ENCODE data around the gene IPO4.

- TF ChIP-seq CTCF (IDR thresholded peaks at IDR 0.05), result no peak
- no peak for TF ChIP-seq POLR2A (IDR thresholded peaks at IDR 0.05)
- TF ChIP-seq POLR2AphosphoS5 (IDR thresholded peaks at IDR 0.05), result no peak
Observed at GRCh38 chr14:24178399-24179178, 10.0 kb downstream of the IPO4 start.

All from suprapubic skin (tissue), 4 donors.